GM12875 (cell line): ENCODE results near the gene CBR1.

Source experiments
- H3K4me3 ChIP-seq: one replicate; pipeline ENCODE4 v1.5.1; 2011; ENCODE audit warnings: low read depth, low read length, control low read depth
- CTCF ChIP-seq: IDR thresholded peaks from 2 replicates; pipeline ENCODE4 v1.5.1; 2011; ENCODE audit warnings: low read depth, mild to moderate bottlenecking, control low read depth, inconsistent platforms, low read length, moderate library complexity, borderline replicate concordance; ENCODE audit not compliant: insufficient read depth

CBR1 gene

GRCh38 chr21:36103434-36103833 is 33.6 kb downstream of the CBR1 start:
- H3K4me3 ChIP-seq: no peak overlapping the region
- TF ChIP-seq CTCF: no peak

GRCh38 chr21:36104317-36105300 is 34.8 kb downstream of the CBR1 start:
- TF ChIP-seq CTCF: peak; percentile 41
- H3K4me3 ChIP-seq: no peak overlapping the region

GRCh38 chr21:36105327-36105842 is 35.6 kb downstream of the CBR1 start:
- no peak overlapping the region for H3K4me3 ChIP-seq
- TF ChIP-seq CTCF: no peak

GRCh38 chr21:36109868-36110267 is 40.0 kb downstream of the CBR1 start:
- TF ChIP-seq CTCF: no peak
- no peak overlapping the region for H3K4me3 ChIP-seq

GRCh38 chr21:36111238-36111637 is 41.4 kb downstream of the CBR1 start:
- TF ChIP-seq CTCF: no peak
- no peak overlapping the region for H3K4me3 ChIP-seq

DNA sequence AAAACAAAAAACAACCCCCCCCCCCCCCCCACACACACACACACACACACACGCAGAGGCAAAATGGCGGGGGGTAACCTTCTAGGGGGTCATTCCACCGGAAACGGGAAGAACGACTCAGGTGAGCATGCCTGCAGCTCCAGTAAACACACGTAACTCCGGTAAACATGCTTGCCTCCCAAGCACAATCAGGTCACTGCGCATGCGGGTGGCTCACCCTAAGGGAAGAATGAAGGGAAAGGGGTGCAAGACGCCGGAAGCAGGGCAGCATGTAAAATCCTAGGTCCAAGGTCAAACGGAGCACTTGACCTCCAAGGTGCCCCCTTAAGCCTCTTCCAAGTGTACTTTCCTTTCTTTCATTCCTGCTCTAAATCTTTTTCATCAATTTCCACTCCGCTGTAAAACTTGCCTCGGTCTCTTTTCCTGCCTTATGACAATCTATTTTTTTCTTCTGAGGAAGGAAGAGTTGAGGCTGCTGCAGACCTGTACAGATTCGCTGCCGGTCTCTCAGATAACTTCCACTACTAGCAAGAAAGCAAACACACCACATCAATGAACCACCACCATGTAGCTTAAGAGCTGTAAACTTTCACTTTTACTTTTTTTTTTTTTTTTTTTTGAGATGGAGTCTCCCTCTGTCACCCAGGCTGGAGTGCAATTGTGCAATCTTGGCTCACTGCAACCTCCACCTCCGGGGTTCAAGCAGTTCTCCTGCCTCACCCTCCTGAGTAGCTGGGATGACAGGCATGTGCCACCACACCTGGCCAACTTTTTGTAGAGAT is 44.0 kb downstream of the CBR1 start:
- no peak for TF ChIP-seq CTCF
- H3K4me3 ChIP-seq: no peak overlapping the region
